ENCODE data around the gene TUBA4A. TPM values are rescaled to one million over a fixed set of nuclear protein-coding genes. Genes with fewer than 3 reads are reported as not detected.
A peak's percentile ranks its signal among the peaks of the same experiment; 100 is the strongest.

TUBA4A gene
- total and polyA plus RNA-seq, 9 of the 15 experiments (the other 6 are each of a cell fraction or from before 2014, with no cell fraction given), result 25.1 to 174 (median 42.4) TPM

DNA sequence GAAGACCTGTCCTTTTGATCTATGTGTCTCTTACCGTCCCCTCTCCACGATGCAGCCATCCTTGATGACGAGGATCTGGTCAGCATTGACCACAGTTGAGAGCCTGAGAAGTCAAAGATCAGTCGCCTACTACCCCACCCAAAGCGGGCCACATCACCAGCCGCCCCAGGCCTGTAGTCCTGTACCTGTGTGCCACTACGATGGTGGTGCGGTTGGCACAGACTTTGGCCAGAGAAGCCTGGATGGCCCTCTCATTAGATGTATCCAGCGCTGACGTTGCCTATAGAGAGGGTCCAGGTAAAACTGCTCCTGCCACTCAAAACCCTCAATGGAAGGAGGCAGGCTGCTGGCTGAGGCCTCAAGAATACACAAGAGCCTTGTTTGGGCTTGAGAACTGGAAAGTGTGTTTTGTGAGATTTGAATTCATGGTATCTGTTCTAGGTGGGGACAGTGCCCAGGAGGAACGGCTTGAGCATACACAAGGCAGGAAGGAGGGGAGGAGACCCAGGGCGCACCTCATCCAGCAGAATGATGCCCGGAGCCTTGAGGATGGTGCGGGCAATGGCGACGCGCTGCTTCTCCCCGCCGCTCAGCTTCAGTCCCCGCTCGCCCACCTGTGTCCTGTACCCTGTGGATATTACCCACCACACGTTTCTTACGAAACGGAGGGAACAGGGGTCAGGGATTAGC, 43.4 kb downstream of the TUBA4A start:
- Histone ChIP-seq H3K79me2 (ENCODE audit: control insufficient read depth, insufficient read depth, low read length) (no peaks in the 10 kb centered on the region; the same call in 1 of the 3 replicates), H3K9ac (ENCODE audit: insufficient read depth in 1 of 2, low read depth in 2 of 2, low read length in 2 of 2) (no peak overlapping the region), H2AFZ (ENCODE audit: low read depth, low read length) (no peak overlapping the region), H3K4me3 (no peak overlapping the region), H3K4me1 (replicated peaks in 1 of 2; ENCODE audit: control insufficient read depth in 2 of 2, insufficient read depth in 2 of 2, low read length in 2 of 2) (peaks cover 16 to 17% of the 10 kb centered on the region in 2 experiments; a peak in 4 of 5 replicates), H3K9me1 (ENCODE audit: control insufficient read depth, insufficient read depth, low read length) (no peaks in the 10 kb centered on the region), H4K20me1 (replicated peaks; ENCODE audit: control insufficient read depth, insufficient read depth, low read length) (peaks cover 11% of the 10 kb centered on the region; the same call in 1 of the 2 replicates), H3K9me3 (replicated peaks; ENCODE audit: control insufficient read depth, insufficient read depth, low read depth, low read length) (no peaks in the 10 kb centered on the region), H3K27ac (ENCODE audit: extremely low read depth, low read depth, low read length) (no peak overlapping the region), H3K36me3 (ENCODE audit: control insufficient read depth, insufficient read depth, low read length) (peaks cover 74% of the 10 kb centered on the region), H3K27me3 (ENCODE audit: control insufficient read depth in 2 of 2, insufficient read depth in 2 of 2, low read length in 2 of 2) (no peaks in the 10 kb centered on the region), H3K4me2 (ENCODE audit: insufficient read depth, low read length) (no peak overlapping the region)
- POLR2A ChIA-PET, result no interaction called here
- 95% methylated on average over 20 of the region's 24 CpGs for WGBS (ENCODE audit: insufficient coverage, low coverage, missing lambda C conversion rate)
- CTCF ChIA-PET (ENCODE audit: low intra/inter-chr PET ratio), result interaction anchor here (0.6 kb wide), 1 partner anchor 150 kb away, joined by 3 read pairs; no protein-coding TSS in a partner anchor
- intact Hi-C loops (cut with micrococcal nuclease), result no loop called here
- in situ Hi-C loops (cut with MboI), result no loop called here
- BruUV-seq (replicated peaks), result no TSS peak
- DNase-seq (ENCODE audit: extremely low read depth in 1 of 4, low spot score in 3 of 4), result no peak
- no peak for FAIRE-seq
- ATAC-seq, result no peak
- peak; percentile 22; the same call in 1 of the 2 replicates for TF ChIP-seq POLR2G (IDR thresholded peaks at IDR 0.05; ENCODE audit: low read depth, low read length)
- no peak for TF ChIP-seq ZNF212 (CRISPR knock-in tag; IDR thresholded peaks at IDR 0.05)
